GM19438 (cell line): ENCODE data around the gene NEK1.
A peak's percentile ranks its signal among the peaks of the same experiment; 100 is the strongest.
"Not testable (repeated sequence)": the region's sequence is repeated elsewhere in the genome, so short reads cannot be mapped to it uniquely, and the experiment has no call there.

Source experiments
- ATAC-seq: cut with Tn5 transposase; IDR thresholded peaks from one replicate; pipeline ENCODE4 v1.9.1; 2021; ENCODE audit warnings: low read depth; ENCODE audit not compliant: unreplicated experiment

NEK1 gene

DNA sequence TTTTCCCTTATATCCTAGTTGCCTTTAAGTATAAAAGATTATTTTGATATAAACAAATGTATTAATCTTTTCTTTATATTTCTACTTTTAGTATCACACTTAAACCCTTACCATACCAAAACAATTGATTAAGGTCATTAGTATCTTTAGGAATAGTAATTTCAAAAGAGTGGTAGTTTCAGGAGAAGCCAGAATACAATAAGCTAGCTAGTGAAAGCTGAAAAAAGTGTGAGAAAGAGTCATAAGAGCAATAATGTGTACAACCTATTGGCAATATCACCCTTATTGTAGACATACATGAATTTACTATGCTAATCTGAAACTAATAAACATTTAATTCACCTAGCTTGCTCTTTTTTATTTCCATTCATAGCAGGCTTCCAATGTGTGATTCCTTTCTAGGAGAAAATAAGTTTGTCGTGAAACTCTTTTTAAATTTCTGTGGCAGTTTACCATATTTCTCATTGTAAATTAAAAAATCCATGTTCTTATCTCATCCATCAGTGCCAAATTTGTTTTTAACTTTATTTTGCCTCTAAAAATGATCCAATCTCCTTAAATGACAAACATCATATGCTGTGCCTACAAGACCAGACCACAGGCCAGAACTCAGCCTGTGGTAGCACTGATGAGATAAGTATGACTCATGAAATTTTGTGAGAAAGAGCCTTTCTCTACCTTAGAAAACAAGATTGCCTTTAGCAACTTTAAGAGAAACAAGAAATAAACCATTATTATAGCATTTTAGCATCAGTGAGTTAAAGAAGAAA lies 8.1 kb downstream of the NEK1 start:
- no peak for ATAC-seq

DNA sequence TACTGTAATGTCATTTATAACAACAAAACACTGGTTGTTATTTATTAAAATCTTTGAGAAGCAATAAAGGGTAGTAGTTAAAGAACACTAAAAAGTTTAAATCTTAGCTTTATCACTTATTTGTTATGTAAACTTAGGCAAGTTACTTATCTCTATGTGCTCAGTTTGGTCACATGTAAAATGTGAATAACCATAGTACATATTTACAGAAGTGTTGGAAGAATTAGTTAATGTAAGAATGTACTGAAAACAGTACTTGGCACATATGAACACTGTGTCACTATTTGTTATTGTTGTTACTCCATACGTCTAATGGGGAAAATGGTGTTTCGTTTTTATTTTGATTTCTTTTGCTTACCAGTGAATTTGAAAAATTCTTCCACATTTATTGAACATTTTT lies 9.1 kb downstream of the NEK1 start:
- ATAC-seq: no peak

DNA sequence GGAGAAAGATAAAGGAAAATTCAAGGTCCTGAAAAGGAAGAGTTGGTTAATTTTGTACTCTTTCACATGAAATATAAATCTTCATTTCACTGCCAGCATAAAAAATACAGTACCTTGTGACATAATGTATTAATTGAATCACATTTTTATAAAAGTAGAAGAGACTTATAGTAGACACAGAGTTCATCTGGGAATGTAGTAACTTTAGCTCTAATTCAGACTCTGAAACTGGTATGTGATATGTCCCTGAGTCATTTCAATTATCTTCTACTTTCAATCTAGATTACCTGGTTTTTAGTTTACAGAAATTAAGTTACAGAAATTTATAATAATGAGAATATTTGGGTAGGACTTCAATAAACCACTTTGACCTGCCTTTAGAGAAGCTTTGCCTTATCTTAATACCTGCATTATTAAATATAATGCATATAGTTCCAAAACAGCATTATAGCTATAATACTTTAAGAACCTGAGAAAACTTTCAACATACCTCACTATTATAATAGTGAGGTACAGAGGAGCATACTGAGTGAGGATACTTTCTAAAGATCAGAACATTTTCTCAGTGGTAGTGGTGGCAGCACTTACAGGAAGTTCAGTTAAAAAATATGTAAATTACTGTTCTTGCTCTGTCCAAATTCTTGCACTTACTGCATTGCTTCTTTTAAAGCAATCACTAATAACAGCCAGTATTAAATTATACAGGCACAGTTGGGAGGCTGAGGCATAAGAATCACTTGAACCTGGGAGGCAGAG lies 11.2 kb downstream of the NEK1 start:
- ATAC-seq: no peak

DNA sequence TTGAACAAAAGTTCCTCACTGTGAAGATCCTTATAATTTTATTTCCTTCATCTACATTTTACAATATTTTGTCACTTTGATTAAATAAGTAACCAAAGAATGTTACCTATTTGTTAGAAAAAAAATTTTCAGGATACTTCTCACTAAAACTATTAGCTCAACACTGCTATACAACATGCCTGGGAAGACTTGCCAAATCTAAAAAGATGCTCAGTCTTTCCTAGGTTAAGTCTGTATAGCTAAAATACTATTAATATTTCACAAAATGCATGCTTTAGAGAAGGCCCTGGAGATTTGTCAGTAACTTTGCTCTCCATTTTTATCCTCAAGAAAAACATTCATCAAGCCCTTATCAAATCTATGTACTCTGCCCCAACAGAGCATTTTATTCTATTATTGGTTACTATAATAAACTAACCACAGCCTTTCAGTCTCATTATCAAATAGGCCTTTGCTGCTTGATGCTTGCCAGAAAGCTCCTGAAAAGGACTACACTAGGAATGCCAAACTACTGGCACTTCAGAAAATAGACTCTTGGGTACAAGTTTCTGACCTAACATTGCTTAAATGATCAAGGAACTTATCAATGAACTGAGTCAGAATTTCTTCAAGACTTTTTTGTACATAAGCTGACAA lies 17.7 kb downstream of the NEK1 start:
- ATAC-seq: no peak

DNA sequence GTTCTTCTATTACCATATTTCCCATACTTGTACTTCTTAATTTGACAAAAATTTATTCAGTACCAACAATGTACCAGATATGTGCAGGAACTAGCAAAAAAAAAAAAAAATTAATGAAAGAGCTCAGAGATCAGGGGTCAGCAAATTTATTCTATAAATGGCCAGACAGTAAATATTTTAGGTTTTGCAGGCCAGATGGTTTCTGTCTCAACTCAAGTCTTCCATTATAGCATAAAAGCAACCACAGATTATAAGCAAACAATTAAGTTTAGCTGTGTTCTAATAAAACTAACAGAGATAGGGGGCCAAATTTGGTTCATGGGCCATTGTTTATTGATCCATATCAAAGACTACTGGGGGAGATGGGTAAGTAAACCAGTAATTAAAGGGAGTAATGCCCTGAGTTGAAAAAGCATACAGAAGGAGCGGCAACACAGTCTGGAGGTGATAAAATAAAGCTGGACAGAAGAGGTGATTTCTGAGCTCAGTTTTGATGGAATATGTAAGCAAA lies 19.3 kb downstream of the NEK1 start:
- no peak for ATAC-seq

DNA sequence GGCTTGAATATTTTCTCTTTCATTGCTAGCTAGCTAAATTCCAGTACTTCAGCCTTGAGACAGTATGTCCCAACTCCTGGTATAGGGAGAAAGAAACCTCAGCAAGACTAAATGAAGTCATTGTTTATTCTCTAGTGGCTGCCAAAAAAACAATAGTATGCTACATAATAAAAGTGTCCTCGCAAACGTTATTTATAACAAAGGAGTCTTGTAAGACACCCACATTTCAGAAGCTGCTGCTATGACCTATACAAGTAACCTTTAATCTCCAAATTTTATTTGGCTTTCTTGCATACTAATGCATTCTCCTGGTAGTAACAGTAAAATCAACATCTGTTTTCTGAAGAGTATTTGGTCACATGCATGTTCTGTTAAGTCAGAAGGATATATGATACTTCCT lies 28.8 kb downstream of the NEK1 start:
- no peak for ATAC-seq

DNA sequence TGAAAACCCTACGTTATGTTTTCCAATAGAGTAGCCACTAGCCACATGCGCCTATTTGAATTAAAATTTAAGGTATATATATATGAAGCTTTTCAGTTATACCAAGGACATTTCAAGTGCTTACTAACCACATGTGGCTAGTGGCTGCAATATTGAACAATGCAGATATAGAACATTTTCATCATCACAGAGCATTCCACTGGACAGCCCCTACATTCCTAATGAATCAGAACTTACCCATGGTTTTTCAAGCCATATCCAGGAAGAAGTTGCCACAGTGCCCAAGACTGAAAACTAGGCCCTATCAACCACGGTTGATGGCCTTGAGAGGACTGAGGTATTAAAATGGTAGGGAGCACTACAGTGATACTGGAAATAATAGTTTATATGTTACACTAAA lies 29.7 kb downstream of the NEK1 start:
- no peak for ATAC-seq

DNA sequence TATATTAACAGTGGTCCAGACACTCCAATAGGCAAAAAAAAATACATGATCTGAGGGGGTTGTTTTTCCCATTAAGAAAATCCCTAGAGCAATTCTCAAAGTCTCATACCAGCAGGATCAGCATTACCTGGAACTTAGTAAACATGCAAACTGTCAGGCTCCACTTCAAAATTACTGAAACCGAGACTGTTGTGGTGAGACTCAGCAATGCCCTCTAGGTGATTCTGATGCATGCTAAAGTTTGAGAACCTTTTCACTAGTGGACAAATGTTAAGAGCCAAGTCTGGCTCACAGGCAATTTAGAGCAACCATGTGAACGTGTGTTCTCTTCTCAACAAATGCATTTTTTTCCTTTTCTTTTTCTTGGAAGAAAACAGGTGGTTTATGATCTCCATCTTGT lies 30.2 kb downstream of the NEK1 start:
- ATAC-seq: peak; percentile 89

DNA sequence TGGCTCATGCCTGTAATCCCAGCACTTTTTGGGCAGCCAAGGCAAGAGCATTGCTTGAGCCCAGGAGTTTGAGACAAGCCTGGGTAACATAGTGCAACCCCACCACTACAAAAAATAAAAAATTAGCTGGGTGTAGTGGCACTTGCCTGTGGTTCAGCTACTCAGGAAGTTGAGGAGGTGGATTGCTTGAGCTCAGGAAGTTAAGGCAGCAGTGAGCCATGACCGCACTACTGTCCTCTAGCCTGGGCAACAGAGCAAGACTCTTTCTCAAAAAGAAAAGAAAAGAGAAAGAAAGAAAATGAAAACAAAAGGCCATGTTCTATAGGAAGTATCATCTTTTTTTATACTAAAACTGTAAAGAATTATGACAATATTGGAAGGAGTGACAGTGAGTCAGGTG lies 38.5 kb downstream of the NEK1 start:
- no peak for ATAC-seq

DNA sequence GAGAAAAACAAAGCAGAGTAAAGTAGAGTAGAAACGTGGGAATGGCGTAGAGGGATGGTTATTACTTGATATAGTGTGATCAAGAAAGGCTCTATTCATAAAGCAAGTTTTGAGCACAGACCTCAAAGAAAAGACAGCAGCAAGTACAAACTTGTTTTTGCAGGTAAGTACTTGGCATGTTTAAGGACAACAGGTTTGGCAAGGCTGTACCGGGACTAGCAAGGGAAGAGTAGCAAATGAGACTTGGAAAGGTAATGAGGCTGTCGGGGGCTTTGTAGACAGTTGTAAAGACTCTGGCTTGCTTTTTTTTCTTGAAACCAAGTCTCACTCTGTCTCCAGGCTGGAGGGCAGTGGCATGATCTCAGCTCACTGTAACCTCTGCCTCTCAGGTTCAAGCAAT lies 40.9 kb downstream of the NEK1 start:
- no peak for ATAC-seq

DNA sequence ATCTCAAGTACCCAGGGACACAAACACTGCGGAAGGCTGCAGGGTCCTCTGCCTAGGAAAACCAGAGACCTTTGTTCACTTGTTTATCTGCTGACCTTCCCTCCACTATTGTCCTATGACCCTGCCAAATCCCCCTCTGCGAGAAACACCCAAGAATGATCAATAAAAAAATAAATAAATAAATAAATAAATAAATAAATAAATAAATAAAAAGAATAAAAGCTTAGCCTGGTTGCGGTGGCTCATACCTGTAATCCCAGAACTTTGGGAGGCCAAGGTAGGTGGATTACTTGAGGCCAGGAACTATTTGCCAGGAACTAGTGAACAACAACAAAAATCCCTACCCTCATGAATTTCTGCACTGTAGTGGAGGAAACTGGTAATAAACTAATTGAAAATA lies 41.4 kb downstream of the NEK1 start:
- not testable (repeated sequence) for ATAC-seq

DNA sequence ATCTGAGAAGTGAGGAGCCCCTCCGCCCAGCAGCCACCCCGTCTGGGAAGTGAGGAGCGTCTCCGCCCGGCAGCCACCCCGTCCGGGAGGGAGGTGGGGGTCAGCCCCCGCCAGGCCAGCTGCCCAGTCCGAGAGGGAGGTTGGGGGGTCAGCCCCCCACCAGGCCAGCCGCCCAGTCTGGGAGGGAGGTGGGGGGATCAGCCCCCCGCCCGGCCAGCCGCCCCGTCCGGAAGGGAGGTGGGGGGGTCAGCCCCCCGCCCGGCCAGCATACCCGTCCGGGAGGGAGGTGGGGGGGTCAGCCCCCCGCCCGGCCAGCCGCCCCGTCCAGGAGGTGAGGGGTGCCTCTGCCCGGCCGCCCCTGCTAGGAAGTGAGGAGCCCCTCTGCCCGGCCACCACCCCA lies 42.1 kb downstream of the NEK1 start:
- ATAC-seq: not testable (repeated sequence)

DNA sequence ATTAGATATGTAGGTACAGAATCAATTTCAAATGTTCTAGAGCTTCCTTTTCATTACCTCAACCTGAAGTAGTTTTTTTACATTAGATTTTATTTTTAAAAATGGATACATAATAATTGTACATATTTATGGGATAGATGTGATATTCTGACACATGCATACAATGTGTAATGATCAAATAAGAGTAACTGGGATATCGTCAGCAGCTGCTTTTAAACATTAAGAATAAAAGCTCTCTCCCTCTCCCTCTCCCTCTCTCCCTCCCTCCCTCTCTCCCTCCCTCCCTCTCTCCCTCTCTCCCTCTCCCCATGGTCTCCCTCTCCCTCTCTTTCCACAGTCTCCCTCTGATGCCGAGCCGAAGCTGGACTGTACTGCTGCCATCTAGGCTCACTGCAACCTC lies 43.2 kb downstream of the NEK1 start:
- not testable (repeated sequence) for ATAC-seq

DNA sequence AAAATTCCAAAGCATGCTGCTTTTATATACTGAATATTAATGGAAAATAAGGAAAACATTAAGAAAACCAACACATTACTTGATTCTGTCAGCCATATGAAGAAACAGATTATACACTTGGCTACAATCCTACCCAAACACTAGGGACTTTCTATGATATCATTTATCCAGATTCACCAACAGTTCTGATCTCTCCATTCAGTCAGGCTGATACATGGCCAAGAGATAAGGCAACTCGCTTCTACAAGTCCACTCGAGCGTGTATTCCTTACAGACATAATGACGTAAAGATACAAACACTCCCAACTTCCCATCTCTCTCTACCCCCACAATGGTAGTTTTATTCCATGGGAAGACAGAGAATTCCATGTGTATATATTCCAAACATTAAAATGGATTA lies 44.5 kb downstream of the NEK1 start:
- ATAC-seq: no peak

DNA sequence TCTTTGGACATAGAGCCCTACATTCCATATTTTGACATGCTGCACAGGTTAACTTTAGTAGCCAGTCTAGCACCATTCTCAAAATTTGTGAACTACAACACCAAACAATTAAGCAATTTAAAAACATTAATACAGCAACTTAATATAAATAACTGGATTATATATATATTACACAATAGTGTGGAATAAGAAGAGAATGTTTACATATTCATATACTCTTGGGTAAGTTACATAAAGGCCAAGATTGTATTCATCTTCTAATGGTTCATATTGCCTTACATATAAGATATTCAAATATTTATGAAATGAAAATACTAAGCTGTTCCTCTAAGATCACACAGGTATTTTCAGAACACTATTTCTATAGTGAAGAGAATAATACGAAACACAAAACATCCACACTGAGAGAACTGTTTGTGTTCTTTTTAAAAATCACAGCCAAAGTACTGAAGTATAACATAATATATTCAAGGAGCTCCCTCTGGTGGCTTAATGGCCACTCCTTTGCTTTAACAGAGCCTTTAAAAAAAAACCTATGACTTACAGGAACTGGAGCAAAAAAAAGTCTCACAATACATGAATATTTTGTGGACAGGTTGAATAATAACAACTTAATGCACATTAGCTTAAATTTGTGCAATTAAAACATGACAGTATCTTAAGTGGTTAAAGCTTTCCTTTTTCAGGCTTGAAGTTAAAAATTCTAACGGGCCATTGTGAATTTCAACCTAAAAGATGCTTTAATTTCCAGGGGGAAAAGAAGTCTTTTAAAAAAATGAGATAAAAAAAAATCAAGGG lies 46.2 kb downstream of the NEK1 start:
- no peak for ATAC-seq

DNA sequence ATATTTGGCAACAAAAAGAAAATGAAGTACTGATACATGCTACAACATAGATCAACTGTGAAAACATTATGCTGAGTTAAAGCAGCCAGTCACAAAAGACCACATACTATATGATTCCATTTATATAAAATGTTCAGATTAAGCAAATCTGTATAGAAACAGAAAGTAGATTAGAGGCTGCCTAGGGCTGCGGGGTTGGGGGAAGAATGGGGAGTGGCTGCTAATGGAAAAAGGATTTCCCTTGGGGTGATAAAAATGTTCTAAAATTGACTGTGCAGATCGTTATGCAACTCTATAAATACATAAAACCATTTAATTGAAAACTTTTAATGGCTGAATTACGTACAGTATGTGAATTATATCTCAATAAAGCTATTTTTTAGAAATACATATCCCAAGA lies 46.8 kb downstream of the NEK1 start:
- no peak for ATAC-seq

DNA sequence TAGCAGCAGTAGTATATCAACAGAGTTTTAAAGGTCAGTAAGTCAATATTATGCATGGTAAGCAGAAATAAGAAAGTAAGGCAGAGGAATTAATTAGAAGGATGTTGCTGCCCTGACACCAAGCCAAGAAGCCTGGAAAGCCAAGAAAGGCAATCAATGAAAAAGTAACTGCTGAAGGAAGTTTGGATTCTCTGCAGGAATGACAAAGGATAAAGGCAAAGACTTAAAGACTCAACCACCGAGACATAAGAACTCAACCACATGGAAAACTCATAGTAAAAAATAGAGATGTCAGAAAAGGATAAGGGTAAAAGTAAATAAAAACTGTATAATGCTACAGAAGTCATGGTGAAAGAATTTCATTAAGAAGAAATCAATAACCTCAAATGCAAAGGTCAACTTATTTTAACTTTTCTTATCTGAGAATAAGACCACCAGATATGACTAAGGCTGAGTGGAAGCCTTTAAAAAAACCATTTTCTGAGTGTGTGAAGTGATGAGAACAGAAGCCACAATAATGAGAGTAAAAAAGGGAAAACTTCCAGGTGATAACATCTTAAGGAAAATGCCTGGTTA lies 55.2 kb downstream of the NEK1 start:
- no peak for ATAC-seq

DNA sequence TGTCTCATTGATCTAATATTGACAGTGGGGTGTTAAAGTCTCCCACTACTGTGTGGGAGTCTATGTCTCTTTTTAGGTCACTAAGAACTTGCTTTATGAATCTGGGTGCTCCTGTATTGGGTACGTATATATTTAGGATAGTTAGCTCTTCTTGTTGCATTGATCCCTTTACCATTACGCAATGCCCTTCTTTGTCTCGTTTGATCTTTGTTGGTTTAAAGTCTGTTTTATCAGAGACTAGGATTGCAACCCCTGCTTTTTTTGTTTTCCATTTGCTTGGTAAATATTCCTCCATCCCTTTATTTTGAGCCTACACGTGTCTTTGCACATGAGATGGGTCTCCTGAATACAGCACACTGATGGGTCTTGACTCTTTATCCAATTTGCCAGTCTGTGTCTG lies 65.8 kb downstream of the NEK1 start:
- ATAC-seq: not testable (repeated sequence)

DNA sequence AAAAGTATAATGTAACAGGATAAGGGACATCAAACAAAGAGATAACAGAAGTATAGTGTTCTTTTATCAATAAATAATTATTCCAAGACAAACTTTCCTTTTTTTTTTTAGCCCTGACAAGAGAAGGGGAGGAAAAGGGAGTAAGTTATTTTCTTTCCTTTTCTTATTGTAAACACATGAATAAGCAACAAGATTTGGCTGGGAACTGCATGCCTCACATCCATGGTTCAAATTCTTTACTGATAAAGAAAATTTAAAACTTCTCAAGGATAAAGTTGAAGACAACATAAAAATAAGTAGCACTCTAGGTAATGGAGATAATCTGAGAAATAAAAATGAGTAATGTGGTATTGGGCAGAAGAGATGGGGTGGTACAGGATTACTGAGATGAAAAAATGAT lies 71.6 kb downstream of the NEK1 start:
- no peak for ATAC-seq

DNA sequence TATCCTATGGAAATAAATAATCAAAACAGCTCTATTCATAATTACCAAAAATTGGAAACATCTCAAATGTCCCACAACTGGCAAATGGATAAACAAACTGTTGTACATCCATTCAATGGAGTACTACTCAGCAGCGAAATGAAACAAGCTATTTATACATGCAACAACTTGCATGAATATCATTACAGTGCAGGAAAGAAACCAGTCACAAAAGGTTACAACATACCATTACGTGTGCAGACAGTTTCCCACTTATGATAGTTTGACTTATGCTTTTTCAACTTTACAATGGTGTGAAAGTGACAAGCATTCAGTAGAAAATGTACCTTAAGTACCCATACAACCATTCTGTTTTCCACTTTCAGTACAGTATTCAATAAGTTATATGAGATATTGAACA lies 82.3 kb downstream of the NEK1 start:
- ATAC-seq: no peak
